Upper lobe of left lung (tissue), 4 donors: Measurements from ENCODE around the gene NOS1AP.

Experiments used
- EP300 ChIP-seq, 4 donors: sonication (generic); formaldehyde crosslinking; IDR thresholded peaks; one replicate each; pipeline ENCODE4 v1.5.1; 2017; ENCODE audit warnings: antibody characterized with exemption in 4 of 4, control low read depth in 2 of 4
- POLR2A ChIP-seq, 4 donors: fragments of 450-650 bp; IDR thresholded peaks; one replicate each; pipeline ENCODE4 v1.5.1; 2016 to 2017; ENCODE audit warnings: antibody characterized with exemption in 4 of 4, mild to moderate bottlenecking in 2 of 4
- POLR2AphosphoS5 ChIP-seq, 2 donors: sonication (generic); formaldehyde crosslinking; IDR thresholded peaks; one replicate each; pipeline ENCODE4 v1.5.1; 2017; ENCODE audit warnings: antibody characterized with exemption in 2 of 2
- TF ChIP-seq, protein P1 (sequence below), 6 experiments: fragments of 450-650 bp in 4 of 6; fragments of 200-600 bp in 2 of 6; sonication (generic) in 2 of 6; IDR thresholded peaks; one replicate each; pipeline ENCODE4 v1.5.1; 2016 to 2019; ENCODE audit warnings: antibody characterized with exemption in 6 of 6

DNA sequence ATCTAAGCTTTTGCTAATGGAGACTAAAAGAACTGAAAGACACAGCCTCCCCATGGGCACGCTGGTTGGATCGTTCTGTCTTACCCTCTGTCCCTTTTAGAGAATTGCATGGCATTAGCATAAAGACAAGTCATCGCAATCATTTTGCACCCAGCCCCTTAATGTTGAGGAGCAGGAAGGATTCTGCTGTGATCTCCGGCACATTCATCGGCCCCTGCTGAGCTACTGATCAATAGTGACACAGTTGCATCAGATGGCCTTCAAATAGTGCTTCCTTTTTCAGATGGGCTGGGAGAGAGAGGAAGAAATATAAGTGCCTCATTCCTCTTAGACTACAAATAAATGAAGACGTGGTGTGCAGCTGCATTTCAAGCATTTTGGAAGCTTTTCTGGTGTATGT is 75.4 kb downstream of the NOS1AP start:
- TF ChIP-seq, protein P1, sequence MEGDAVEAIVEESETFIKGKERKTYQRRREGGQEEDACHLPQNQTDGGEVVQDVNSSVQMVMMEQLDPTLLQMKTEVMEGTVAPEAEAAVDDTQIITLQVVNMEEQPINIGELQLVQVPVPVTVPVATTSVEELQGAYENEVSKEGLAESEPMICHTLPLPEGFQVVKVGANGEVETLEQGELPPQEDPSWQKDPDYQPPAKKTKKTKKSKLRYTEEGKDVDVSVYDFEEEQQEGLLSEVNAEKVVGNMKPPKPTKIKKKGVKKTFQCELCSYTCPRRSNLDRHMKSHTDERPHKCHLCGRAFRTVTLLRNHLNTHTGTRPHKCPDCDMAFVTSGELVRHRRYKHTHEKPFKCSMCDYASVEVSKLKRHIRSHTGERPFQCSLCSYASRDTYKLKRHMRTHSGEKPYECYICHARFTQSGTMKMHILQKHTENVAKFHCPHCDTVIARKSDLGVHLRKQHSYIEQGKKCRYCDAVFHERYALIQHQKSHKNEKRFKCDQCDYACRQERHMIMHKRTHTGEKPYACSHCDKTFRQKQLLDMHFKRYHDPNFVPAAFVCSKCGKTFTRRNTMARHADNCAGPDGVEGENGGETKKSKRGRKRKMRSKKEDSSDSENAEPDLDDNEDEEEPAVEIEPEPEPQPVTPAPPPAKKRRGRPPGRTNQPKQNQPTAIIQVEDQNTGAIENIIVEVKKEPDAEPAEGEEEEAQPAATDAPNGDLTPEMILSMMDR (IDR thresholded peaks at IDR 0.05), result no peak
- TF ChIP-seq EP300 (IDR thresholded peaks at IDR 0.05) (no peak), POLR2AphosphoS5 (IDR thresholded peaks at IDR 0.05) (no peak), POLR2A (IDR thresholded peaks at IDR 0.05) (no peak)
